Natural killer cell (primary cell): ENCODE data around the gene RAB3B. TPM values are rescaled to one million over a fixed set of nuclear protein-coding genes. Genes with fewer than 3 reads are reported as not detected.
"Not testable (repeated sequence)": the region's sequence is repeated elsewhere in the genome, so short reads cannot be mapped to it uniquely, and the experiment has no call there.

Experiments
- ATAC-seq, 3 donors: fragments of 150-1000 bp in 2 of 3; fragments of 200-7000 bp in 1 of 3; cut with Tn5 transposase; 1 replicate in 1 of 3; 2 replicates in 2 of 3; pipeline ENCODE4 v1.10.0; 2021; ENCODE audit warnings: mild to moderate bottlenecking in 2 of 3, moderate library complexity in 2 of 3
- DNase-seq, 2 donors: peaks; one replicate each; pipeline versions ENCODE4 v3.0.0 to v3.0.0-alpha.2; 2013 to 2021; ENCODE audit warnings: mixed read lengths in 1 of 2
- H3K27ac ChIP-seq: one replicate; pipeline ENCODE4 v1.5.1; 2013; ENCODE audit warnings: mild to moderate bottlenecking, low read length
- H3K27me3 ChIP-seq: one replicate; pipeline ENCODE4 v1.6.1; 2013; ENCODE audit warnings: low read length; ENCODE audit not compliant: control insufficient read depth, insufficient read depth
- H3K36me3 ChIP-seq: one replicate; pipeline ENCODE4 v1.6.1; 2013; ENCODE audit warnings: low read length; ENCODE audit not compliant: control insufficient read depth, insufficient read depth
- H3K4me1 ChIP-seq: one replicate; pipeline ENCODE4 v1.6.1; 2013; ENCODE audit warnings: low read length; ENCODE audit not compliant: control insufficient read depth, insufficient read depth
- H3K4me3 ChIP-seq: one replicate; pipeline ENCODE4 v1.5.1; 2013; ENCODE audit warnings: low read length
- H3K9me3 ChIP-seq: one replicate; pipeline ENCODE4 v1.6.1; 2013; ENCODE audit warnings: low read length; ENCODE audit not compliant: control insufficient read depth, insufficient read depth
- H3K27ac Mint-ChIP-seq, 2 donors: one replicate each; pipeline ENCODE4 v1.8.0; 2022; ENCODE audit warnings: mild to moderate bottlenecking in 2 of 2, mixed read lengths in 2 of 2, moderate library complexity in 1 of 2
- H3K27me3 Mint-ChIP-seq, 2 donors: one replicate each; pipeline ENCODE4 v1.8.0; 2022; ENCODE audit warnings: low read depth in 2 of 2, mixed read lengths in 2 of 2
- H3K36me3 Mint-ChIP-seq: one replicate; pipeline ENCODE4 v1.8.0; 2022; ENCODE audit warnings: mixed read lengths
- H3K4me1 Mint-ChIP-seq, 2 donors: one replicate each; pipeline ENCODE4 v1.8.0; 2022; ENCODE audit warnings: mixed read lengths in 2 of 2
- H3K4me3 Mint-ChIP-seq: one replicate; pipeline ENCODE4 v1.8.0; 2022; ENCODE audit warnings: mild to moderate bottlenecking, moderate library complexity, mixed read lengths
- H3K9me3 Mint-ChIP-seq, 2 donors: one replicate each; pipeline ENCODE4 v1.8.0; 2022; ENCODE audit warnings: mixed read lengths in 2 of 2
- WGBS: methylation state at CpG from one replicate; pipeline ENCODE4 v1.1.7; 2013; ENCODE audit warnings: missing lambda C conversion rate; ENCODE audit not compliant: insufficient coverage; 5-methylcytosine and 5-hydroxymethylcytosine counted together
- intact Hi-C: fragments of 100-400 bp; cut with micrococcal nuclease; formaldehyde crosslinking; loops from one replicate; pipeline ENCODE4 v1.14.2; 2022
- total RNA-seq, 4 donors: library from RNA; stranded (reverse); fragments of 120-200 nt in 1 of 4; gene quantifications; one replicate each; pipeline versions ENCODE4 v1.2.3 to v1.2.4, GENCODE V29; 2013 to 2022
- TF ChIP-seq, protein P1 (sequence below): fragments of 200-600 bp; IDR thresholded peaks from one replicate; pipeline ENCODE4 v1.8.0; 2022; ENCODE audit warnings: antibody characterized with exemption

The RAB3B gene
- total RNA-seq, 3 donors from 2014 or later (not counting 1 experiment from before 2014, with no cell fraction given) = 0.03 TPM; not detected in 2

GRCh38 chr1:51899022-51899421 lies 91.5 kb downstream of the RAB3B start:
- no peak overlapping the region for H3K27ac ChIP-seq
- TF ChIP-seq, protein P1, sequence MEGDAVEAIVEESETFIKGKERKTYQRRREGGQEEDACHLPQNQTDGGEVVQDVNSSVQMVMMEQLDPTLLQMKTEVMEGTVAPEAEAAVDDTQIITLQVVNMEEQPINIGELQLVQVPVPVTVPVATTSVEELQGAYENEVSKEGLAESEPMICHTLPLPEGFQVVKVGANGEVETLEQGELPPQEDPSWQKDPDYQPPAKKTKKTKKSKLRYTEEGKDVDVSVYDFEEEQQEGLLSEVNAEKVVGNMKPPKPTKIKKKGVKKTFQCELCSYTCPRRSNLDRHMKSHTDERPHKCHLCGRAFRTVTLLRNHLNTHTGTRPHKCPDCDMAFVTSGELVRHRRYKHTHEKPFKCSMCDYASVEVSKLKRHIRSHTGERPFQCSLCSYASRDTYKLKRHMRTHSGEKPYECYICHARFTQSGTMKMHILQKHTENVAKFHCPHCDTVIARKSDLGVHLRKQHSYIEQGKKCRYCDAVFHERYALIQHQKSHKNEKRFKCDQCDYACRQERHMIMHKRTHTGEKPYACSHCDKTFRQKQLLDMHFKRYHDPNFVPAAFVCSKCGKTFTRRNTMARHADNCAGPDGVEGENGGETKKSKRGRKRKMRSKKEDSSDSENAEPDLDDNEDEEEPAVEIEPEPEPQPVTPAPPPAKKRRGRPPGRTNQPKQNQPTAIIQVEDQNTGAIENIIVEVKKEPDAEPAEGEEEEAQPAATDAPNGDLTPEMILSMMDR = no peak
- intact Hi-C loops = loop anchor here (5.0 kb wide), 1 partner anchor 1283 kb away; no protein-coding TSS in a partner anchor
- H3K27me3 ChIP-seq = peaks cover 10% of the 10 kb centered on the region
- Mint-ChIP-seq H3K4me3 (no peak overlapping the region), H3K36me3 (no peaks in the 10 kb centered on the region), H3K9me3 (no peaks in the 10 kb centered on the region), H3K4me1 (no peaks in the 10 kb centered on the region), H3K27ac (no peak overlapping the region), H3K27me3 (peaks cover 30 to 54% of the 10 kb centered on the region in 2 donors)
- no peak overlapping the region for H3K4me3 ChIP-seq
- no peaks in the 10 kb centered on the region for H3K9me3 ChIP-seq
- DNase-seq (no peak), ATAC-seq (no peak)
- H3K4me1 ChIP-seq = no peaks in the 10 kb centered on the region
- H3K36me3 ChIP-seq = no peaks in the 10 kb centered on the region
- 92% methylated on average over 10 of the region's 10 CpGs for WGBS

- H3K27me3 Mint-ChIP-seq = peaks cover 34 to 62% of the 10 kb centered on the region in 2 donors
- intact Hi-C loops = loop anchor here (5.0 kb wide), 1 partner anchor 1284 kb away; no protein-coding TSS in a partner anchor
- WGBS = 84% methylated on average over 5 of the region's 6 CpGs
Measured at GRCh38 chr1:51898090-51898734, 92.3 kb downstream of the RAB3B start.

GRCh38 chr1:51897699-51898031 lies 92.8 kb downstream of the RAB3B start:
- Histone ChIP-seq H3K4me1 (no peaks in the 10 kb centered on the region), H3K27ac (no peak overlapping the region), H3K9me3 (no peaks in the 10 kb centered on the region), H3K27me3 (peaks cover 14% of the 10 kb centered on the region), H3K4me3 (no peak overlapping the region), H3K36me3 (no peaks in the 10 kb centered on the region)
- TF ChIP-seq, protein P1 = no peak
- ATAC-seq = no peak
- no peak for DNase-seq
- Mint-ChIP-seq H3K4me1 (no peaks in the 10 kb centered on the region), H3K9me3 (no peaks in the 10 kb centered on the region), H3K27ac (no peak overlapping the region), H3K27me3 (peaks cover 37 to 68% of the 10 kb centered on the region in 2 donors), H3K36me3 (no peaks in the 10 kb centered on the region), H3K4me3 (no peak overlapping the region)
- intact Hi-C loops = loop anchor here (1.0 to 5.0 kb wide), 2 partner anchors 105 to 1285 kb away; no protein-coding TSS in a partner anchor

More at GRCh38 chr1:51898090-51898734, 92.3 kb downstream of the RAB3B start:
- Mint-ChIP-seq H3K4me1 (no peaks in the 10 kb centered on the region), H3K4me3 (no peak overlapping the region), H3K27ac (no peak overlapping the region), H3K9me3 (no peaks in the 10 kb centered on the region), H3K36me3 (no peaks in the 10 kb centered on the region)
- Histone ChIP-seq H3K4me1 (no peaks in the 10 kb centered on the region), H3K4me3 (no peak overlapping the region), H3K27ac (no peak overlapping the region), H3K27me3 (peaks cover 10% of the 10 kb centered on the region), H3K9me3 (no peaks in the 10 kb centered on the region), H3K36me3 (no peaks in the 10 kb centered on the region)
- ATAC-seq (no peak), DNase-seq (no peak)
- TF ChIP-seq, protein P1 = no peak

- not testable (repeated sequence) for H3K9me3 ChIP-seq, H3K4me1 ChIP-seq, H3K9me3 Mint-ChIP-seq, H3K4me1 Mint-ChIP-seq, H3K4me3 ChIP-seq, H3K27ac ChIP-seq, H3K36me3 ChIP-seq, H3K36me3 Mint-ChIP-seq, H3K4me3 Mint-ChIP-seq, H3K27ac Mint-ChIP-seq, ATAC-seq, DNase-seq
- 69% methylated on average over 2 of the region's 2 CpGs for WGBS
- intact Hi-C loops = loop anchor here (5.0 kb wide), 1 partner anchor 1288 kb away; no protein-coding TSS in a partner anchor
- H3K27me3 ChIP-seq = peaks cover 14% of the 10 kb centered on the region
- H3K27me3 Mint-ChIP-seq = peaks cover 48 to 85% of the 10 kb centered on the region in 2 donors
Measured at GRCh38 chr1:51894748-51895147, 95.8 kb downstream of the RAB3B start.
